GM12801 (cell line): ENCODE results near the gene LPIN1.

Experiments used
- TF ChIP-seq, protein P1 (sequence below): IDR thresholded peaks from one replicate; pipeline ENCODE4 v1.5.1; 2011; ENCODE audit warnings: control low read depth; ENCODE audit not compliant: insufficient read length; ENCODE audit errors: extremely low read depth

The LPIN1 gene

DNA sequence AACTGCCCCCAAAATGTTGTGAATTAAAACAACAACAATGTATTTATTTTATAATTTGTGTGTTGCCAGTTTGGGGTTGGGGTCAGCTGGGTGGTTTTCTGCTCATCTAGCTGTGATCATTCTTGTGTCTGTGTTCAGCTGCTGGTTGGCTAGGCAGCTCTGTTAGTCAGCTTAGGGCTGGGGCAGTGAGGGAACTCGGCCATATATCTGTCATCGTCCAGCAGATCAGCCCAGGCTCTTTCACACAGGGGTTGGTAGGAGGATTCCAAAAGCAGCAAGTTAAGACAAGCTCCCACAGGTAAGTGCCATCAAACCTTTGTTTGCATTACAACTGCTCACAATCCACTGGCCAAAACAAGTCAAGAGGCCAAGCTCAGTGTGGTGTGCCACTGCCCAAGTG lies 121.5 kb downstream of the LPIN1 start:
- TF ChIP-seq, protein P1, sequence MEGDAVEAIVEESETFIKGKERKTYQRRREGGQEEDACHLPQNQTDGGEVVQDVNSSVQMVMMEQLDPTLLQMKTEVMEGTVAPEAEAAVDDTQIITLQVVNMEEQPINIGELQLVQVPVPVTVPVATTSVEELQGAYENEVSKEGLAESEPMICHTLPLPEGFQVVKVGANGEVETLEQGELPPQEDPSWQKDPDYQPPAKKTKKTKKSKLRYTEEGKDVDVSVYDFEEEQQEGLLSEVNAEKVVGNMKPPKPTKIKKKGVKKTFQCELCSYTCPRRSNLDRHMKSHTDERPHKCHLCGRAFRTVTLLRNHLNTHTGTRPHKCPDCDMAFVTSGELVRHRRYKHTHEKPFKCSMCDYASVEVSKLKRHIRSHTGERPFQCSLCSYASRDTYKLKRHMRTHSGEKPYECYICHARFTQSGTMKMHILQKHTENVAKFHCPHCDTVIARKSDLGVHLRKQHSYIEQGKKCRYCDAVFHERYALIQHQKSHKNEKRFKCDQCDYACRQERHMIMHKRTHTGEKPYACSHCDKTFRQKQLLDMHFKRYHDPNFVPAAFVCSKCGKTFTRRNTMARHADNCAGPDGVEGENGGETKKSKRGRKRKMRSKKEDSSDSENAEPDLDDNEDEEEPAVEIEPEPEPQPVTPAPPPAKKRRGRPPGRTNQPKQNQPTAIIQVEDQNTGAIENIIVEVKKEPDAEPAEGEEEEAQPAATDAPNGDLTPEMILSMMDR = no peak

DNA sequence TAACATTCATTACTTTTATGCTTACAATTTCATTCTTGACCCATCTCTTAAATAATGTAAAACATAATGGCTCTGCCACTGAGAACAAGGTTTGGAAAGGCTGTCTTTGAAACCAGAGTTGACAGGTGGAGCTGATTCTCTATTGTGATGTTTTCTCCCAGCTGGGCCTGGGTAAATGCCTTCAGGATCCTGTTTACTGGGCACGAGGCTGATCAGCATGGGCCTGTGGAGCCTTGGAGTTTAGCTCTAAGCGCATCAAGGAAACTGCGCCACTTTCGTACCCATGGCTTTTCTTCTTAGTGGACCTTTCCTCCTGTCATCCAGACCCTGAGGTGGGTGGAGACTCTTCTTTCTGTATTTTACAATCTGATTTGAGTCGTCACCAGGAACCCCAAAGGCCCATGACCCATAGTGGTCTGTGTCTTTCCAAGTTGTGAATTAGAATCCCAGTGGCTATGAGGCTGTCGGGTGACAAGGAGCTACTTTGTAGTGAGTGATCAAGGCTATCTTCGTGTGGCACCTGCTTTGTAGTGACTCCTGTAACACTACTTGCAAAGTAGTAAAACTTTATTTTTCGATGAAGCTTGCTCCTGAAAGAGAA lies 123.1 kb downstream of the LPIN1 start:
- TF ChIP-seq, protein P1 = no peak

DNA sequence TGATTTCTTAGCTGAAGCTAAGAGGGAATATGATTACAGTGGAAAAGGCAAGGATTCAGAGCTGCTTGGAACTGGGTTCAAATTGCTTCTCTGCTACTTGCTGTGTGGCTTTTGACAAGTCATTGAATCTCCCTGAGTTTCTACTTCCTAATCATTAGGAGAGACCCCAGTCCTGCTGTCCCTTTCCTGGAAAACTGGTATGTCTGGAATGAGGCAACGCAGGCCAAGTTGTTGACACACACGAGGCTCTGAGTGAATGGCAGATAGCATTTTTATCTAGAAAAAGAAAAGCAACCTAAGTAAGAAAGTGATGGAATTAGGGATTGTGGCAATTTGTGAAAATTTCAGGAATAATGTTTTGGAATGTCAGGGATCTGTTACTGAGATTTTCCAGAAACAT lies 123.6 kb downstream of the LPIN1 start:
- TF ChIP-seq, protein P1 = no peak

DNA sequence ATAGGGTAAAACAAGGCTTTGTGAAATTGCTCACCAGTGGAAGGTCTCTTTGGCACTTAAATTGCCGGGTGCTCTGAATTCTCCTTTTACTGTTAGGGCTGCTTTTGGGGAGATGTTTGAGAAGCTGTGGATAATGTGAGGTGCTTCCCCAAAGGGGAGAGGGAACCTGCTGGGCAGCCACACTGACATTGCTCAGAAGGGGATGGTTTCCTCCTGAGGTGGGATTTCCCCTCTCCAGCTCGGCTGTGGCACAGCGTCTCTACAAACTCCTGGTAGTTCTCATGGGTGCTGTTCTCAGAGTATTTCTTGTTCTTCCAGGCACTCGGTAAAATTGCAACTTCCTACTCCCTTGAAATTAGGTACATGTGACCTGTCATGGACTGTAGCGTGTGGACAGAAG lies 124.2 kb downstream of the LPIN1 start:
- TF ChIP-seq, protein P1 = no peak

DNA sequence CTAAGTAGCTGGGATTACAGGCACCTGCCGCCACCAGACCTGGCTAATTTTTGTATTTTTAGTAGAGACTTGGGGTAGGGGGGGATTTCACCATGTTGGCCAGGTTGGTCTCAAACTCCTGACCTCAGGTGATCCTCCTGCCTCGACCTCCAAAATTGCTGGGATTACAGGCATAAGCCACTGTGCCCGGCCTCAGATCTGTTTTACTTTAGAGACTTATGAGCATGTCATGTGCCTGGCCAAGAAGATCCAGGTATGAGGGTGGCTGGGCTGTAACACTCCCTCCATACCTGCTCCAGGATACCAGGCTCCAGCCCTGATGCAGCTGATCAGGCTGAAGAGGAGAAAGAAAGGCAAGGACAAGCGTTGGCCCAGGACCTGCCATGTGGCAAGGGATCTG lies 125.0 kb downstream of the LPIN1 start:
- TF ChIP-seq, protein P1 = no peak

DNA sequence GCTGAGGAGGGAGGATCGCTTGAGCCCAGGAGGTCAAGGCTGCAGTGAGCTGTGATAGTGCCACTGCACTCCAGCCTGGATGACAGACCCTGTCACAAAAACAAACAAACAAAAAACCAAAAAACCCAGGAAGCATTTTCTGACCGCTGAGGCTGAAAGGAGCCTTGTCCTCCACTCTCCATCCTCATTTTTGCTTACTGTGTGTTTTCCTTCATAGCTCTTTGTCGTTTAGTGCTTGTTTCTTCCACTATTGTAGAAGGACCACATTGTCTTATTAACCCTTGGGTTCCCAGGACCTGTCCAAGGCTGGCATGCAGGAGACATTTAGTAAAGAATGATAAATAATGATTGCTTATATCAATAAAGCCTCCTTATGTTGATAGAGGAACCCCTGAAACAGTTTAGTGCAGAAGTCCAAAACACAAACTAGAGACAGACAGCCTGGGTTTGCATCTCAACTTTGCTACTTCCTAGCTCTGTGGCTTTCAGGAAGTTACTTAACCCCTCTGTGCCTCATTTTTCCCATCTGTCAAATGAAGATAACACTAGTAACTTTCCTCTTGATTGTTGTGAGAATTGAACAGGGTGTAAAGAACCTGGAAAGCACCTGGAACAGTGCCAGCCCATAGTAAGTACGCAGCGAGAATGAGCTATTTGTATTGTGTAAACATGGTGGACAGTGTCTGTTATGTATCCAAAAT lies 126.0 kb downstream of the LPIN1 start:
- TF ChIP-seq, protein P1 = no peak

DNA sequence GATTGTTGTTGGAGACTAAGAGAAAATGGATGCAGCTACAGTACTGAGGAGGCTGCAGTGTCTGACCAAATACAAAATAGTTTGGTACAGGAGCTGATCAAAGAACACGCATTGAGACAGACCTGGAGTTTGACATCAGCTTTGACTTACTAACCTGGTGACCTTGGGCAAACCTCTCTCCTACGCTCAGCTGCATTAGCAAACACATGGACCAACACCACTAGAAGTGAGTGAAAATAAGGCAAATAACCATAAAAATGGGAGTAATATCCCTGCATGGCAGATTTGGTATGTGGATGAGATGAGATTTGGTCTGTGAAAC lies 126.5 kb downstream of the LPIN1 start:
- TF ChIP-seq, protein P1 = no peak
